KMS-11 (cell line): ENCODE data around the gene SLC39A7.

ENCODE experiments used
- H2AFZ ChIP-seq: fragments of 200-600 bp; sonication (generic); 2 replicates; pipeline ENCODE4 v1.6.1; 2016; ENCODE audit warnings: antibody characterized with exemption, mixed run types, low read depth
- H3K27ac ChIP-seq: fragments of 200-600 bp; sonication (generic); 2 replicates; pipeline ENCODE4 v1.6.1; 2016; ENCODE audit warnings: mild to moderate bottlenecking, mixed run types
- H3K27me3 ChIP-seq: fragments of 200-600 bp; sonication (generic); 2 replicates; pipeline ENCODE4 v1.6.1; 2017; ENCODE audit warnings: mild to moderate bottlenecking, low read depth, mixed run types, moderate library complexity; ENCODE audit not compliant: insufficient read depth
- H3K36me3 ChIP-seq: fragments of 200-600 bp; sonication (generic); 2 replicates; pipeline ENCODE4 v1.6.1; 2017; ENCODE audit warnings: mild to moderate bottlenecking, mixed run types; ENCODE audit not compliant: insufficient read depth
- H3K4me1 ChIP-seq: fragments of 200-600 bp; sonication (generic); 2 replicates; pipeline ENCODE4 v1.6.1; 2016; ENCODE audit warnings: mild to moderate bottlenecking, low read depth, mixed run types; ENCODE audit not compliant: poor library complexity, severe bottlenecking
- H3K4me2 ChIP-seq: fragments of 200-600 bp; sonication (generic); 2 replicates; pipeline ENCODE4 v1.7.0; 2016; ENCODE audit warnings: mild to moderate bottlenecking, mixed run types
- H3K4me3 ChIP-seq: fragments of 200-600 bp; sonication (generic); IDR thresholded peaks from 2 replicates; pipeline ENCODE4 v1.6.1; 2017; ENCODE audit warnings: low read depth, low read length, mixed read lengths; ENCODE audit not compliant: insufficient read depth
- H3K79me2 ChIP-seq: fragments of 200-600 bp; sonication (generic); 2 replicates; pipeline ENCODE4 v1.6.1; 2016; ENCODE audit warnings: low read depth, mixed run types; ENCODE audit not compliant: insufficient read depth
- H3K9ac ChIP-seq: fragments of 200-600 bp; sonication (generic); 2 replicates; pipeline ENCODE4 v1.6.1; 2016; ENCODE audit warnings: mild to moderate bottlenecking, mixed run types
- H4K20me1 ChIP-seq: fragments of 200-600 bp; sonication (generic); 2 replicates; pipeline ENCODE4 v1.6.1; 2016; ENCODE audit warnings: mild to moderate bottlenecking, mixed run types; ENCODE audit not compliant: insufficient read depth
- TF ChIP-seq, protein P1 (sequence below): fragments of 200-600 bp; sonication (generic); conservative IDR thresholded peaks from 2 replicates; pipeline ENCODE4 v1.6.1; 2017; ENCODE audit warnings: low read depth, mild to moderate bottlenecking, antibody characterized with exemption, low read length, moderate library complexity, mixed read lengths

SLC39A7 gene

DNA sequence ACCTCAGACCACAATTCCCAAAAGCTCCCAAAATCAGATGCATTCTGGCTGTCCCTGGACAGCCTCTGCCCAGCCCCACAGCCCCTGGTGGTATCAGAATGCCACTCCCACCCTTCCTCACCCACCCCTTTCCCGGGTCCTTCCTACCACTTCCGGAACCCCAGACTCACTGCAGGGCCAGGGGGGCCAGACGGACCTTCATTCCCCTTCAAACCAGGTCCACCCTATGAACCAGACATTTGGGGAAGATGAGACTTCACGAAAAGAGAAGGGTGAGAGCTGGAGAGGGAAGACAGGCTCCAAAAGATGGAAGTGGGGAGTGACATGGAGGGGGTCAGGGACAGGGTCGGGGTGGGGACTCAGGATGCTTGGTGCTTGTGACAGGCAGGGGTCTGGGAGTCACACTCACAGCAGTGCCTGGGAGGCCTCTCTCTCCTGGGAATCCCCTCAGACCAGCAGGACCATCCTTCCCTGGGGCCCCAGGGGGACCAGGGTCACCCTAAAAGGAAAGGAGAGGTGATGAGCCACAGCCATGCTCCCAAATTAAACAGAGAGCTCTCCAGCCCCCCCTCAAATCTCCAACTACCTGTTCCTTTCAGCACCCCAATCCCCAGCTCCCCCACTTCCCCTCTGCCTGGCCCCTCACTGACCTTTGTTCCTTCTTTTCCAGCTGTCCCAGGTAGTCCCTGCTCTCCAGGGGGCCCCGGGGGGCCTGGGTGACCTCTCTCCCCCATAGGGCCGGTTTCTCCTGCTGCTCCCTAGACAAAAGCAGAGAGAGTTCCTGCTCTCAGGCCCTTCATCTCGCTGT is 28.6 kb upstream of the SLC39A7 start:
- H4K20me1 ChIP-seq = no peaks in the 10 kb centered on the region
- H3K4me1 ChIP-seq = no peaks in the 10 kb centered on the region
- no peaks in the 10 kb centered on the region for H3K27me3 ChIP-seq
- TF ChIP-seq, protein P1, sequence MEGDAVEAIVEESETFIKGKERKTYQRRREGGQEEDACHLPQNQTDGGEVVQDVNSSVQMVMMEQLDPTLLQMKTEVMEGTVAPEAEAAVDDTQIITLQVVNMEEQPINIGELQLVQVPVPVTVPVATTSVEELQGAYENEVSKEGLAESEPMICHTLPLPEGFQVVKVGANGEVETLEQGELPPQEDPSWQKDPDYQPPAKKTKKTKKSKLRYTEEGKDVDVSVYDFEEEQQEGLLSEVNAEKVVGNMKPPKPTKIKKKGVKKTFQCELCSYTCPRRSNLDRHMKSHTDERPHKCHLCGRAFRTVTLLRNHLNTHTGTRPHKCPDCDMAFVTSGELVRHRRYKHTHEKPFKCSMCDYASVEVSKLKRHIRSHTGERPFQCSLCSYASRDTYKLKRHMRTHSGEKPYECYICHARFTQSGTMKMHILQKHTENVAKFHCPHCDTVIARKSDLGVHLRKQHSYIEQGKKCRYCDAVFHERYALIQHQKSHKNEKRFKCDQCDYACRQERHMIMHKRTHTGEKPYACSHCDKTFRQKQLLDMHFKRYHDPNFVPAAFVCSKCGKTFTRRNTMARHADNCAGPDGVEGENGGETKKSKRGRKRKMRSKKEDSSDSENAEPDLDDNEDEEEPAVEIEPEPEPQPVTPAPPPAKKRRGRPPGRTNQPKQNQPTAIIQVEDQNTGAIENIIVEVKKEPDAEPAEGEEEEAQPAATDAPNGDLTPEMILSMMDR = no peak
- H3K4me2 ChIP-seq = no peak overlapping the region
- no peak overlapping the region for H3K9ac ChIP-seq
- H2AFZ ChIP-seq = no peak overlapping the region
- no peak overlapping the region for H3K4me3 ChIP-seq
- H3K36me3 ChIP-seq = no peaks in the 10 kb centered on the region
- no peak overlapping the region for H3K27ac ChIP-seq
- H3K79me2 ChIP-seq = no peaks in the 10 kb centered on the region

DNA sequence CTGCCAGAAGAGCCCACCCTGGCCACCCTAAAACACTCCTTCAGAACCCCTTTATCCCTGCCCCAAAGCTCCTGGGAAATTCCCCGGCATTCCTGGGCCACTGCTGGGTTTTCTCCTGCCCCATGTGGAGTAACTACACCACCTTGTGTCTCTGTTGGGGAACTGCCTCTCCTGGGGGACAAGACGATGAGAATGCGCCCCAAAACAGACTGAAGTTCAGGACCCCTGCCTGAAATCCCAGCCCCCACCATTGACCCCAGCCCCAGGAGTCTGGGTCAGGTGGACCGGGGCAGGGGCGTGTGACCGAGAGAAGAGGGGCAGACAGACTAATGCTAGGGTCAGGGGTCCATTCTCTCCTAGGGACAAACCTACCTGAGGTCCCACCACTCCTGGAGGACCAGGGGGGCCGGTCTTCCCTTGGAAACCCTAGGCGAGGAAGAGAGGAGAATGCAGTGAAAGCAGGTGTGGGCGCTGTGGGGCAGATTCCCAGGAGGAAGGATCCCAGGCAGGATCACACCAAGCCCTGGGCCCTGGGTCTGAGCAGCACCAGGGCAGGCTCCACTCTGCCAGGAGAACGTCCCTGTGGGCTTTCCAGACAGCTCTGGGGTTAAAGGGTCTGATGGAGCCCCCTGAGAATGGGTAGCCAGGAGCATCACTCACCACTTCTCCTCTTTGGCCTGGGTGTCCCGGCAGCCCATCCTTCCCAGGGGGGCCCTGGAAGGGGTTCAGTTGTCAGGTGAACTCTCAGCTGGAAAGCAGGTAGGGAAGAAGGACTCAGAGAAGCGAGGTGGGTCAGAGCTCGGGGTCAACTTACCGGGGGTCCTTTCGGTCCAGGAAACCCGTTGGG is 27.8 kb upstream of the SLC39A7 start:
- Histone ChIP-seq H3K4me3 (no peak overlapping the region), H3K79me2 (no peaks in the 10 kb centered on the region), H3K27me3 (no peaks in the 10 kb centered on the region), H3K36me3 (no peaks in the 10 kb centered on the region), H3K4me2 (no peak overlapping the region), H3K9ac (no peak overlapping the region), H4K20me1 (no peaks in the 10 kb centered on the region), H2AFZ (no peak overlapping the region), H3K4me1 (no peaks in the 10 kb centered on the region), H3K27ac (no peak overlapping the region)
- TF ChIP-seq, protein P1 = peak; percentile 73

DNA sequence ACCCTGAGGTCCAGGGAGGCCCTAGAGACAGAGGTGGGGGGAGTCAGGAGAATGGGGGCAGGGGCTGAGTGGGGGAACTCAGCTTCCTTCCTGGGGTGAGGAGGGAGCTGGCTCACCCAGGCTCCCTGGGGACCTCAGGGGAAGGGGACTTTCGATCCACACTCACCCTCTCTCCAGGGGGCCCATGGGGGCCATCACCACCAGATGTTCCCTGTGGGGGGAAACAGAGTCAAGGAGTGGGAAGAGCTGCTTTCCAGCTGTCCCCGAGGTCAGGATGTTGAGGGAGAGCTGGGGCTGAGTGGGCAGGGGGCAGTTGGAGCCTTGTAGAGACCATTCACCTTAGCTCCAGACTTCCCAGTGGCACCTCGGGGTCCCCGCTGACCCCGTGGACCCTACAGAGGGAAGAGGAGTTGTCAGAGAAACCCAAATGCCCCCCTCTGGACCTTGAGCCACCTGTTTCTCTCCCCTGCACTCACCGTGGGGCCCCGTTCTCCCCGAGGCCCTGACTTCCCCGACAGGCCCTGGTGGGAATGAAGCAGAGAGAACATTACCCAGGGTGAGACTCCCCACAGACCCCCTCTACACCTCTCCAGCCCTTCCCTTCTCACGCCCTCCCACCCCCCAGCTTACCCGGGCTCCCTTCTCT is 27.0 kb upstream of the SLC39A7 start:
- Histone ChIP-seq H3K27ac (no peak overlapping the region), H3K4me2 (no peak overlapping the region), H3K4me1 (no peaks in the 10 kb centered on the region), H3K9ac (no peak overlapping the region), H2AFZ (no peak overlapping the region), H3K27me3 (no peaks in the 10 kb centered on the region), H3K36me3 (no peaks in the 10 kb centered on the region), H3K4me3 (no peak overlapping the region), H3K79me2 (no peaks in the 10 kb centered on the region), H4K20me1 (no peaks in the 10 kb centered on the region)
- TF ChIP-seq, protein P1 = no peak

DNA sequence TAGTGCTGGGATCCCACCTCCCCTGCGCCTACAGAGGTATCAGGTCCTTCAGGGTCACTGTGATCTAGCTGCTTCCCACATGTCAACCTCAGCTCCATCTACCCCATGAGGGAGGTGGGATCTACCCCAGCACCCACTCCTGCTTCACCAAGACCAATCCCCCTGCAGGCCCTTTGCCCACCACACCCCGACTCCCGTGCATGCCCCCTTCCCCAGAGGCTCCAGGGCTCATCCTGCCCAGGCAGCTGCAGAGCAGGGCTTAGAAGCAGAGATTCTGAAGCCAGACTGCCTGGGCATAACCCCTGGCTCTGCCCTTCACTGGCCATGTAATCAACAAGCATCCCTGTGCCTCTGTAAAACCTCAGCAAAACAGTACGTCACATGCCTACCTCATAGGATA is 25.9 kb upstream of the SLC39A7 start:
- TF ChIP-seq, protein P1 = no peak
- Histone ChIP-seq H2AFZ (no peak overlapping the region), H3K79me2 (no peaks in the 10 kb centered on the region), H3K27me3 (no peaks in the 10 kb centered on the region), H3K4me1 (no peaks in the 10 kb centered on the region), H3K4me3 (no peak overlapping the region), H3K27ac (no peak overlapping the region), H3K4me2 (no peak overlapping the region), H4K20me1 (no peaks in the 10 kb centered on the region), H3K9ac (no peak overlapping the region), H3K36me3 (no peaks in the 10 kb centered on the region)
